ENCODE measurements around the gene UBE2E2. TPM values are rescaled to one million over a fixed set of nuclear protein-coding genes. Genes with fewer than 3 reads are reported as not detected.

UBE2E2 gene
- total RNA-seq, 1 experiment from 2014 or later = 38.6 TPM

DNA sequence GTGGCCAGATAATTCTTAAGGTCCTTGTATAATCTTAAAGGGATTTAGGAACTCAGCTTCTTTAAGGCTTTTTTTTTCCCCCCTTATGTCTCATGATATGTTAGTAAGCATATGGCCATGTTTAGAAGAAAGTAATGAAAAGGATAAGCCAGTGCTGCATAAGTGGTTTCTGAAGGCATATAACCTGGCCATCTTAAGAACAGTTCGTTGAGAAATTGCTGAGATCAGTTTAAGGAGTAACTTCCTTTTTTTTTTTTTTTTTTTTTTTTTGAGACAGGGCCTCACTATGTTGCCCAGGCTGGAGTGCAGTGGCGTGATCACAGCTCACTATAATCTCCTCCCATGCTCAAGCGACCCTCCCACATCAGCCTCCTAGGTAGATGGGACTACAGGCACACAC, 51.7 kb downstream of the UBE2E2 start:
- no peak overlapping the region for H2BK12ac ChIP-seq (ENCODE audit: insufficient read length, low read depth, low read length)
- peaks cover 3% of the 10 kb centered on the region; the same call in 1 of the 2 replicates for H3K79me2 ChIP-seq (ENCODE audit: insufficient read depth, low read length)
- H2BK5ac ChIP-seq (ENCODE audit: insufficient read length, low read length) = no peak overlapping the region
- no CpG with 5 or more reads among the region's 3 CpGs for WGBS (ENCODE audit: extremely low coverage, insufficient read length, low lambda C conversion rate)
- no peak overlapping the region for H2AFZ ChIP-seq (ENCODE audit: low read length)
- no peak overlapping the region for H3K4ac ChIP-seq (ENCODE audit: low read depth, low read length)
- no peaks in the 10 kb centered on the region for H3K9me3 ChIP-seq (ENCODE audit: control insufficient read depth, low read depth, low read length)
- no peak overlapping the region for H3K14ac ChIP-seq (ENCODE audit: insufficient read depth, low read length)
- no peak for DNase-seq
- no peak overlapping the region for H3K27ac ChIP-seq (ENCODE audit: insufficient read length, low read depth, low read length)
- no peak overlapping the region for H4K5ac ChIP-seq (ENCODE audit: insufficient read length, low read depth, low read length)
- H2BK20ac ChIP-seq (ENCODE audit: low read depth, low read length, poor library complexity, severe bottlenecking) = no peak overlapping the region
- no peak overlapping the region for H3K9ac ChIP-seq (ENCODE audit: extremely low read depth, insufficient read length, low read length)
- no peak overlapping the region for H2AK5ac ChIP-seq (ENCODE audit: insufficient read length, low read length)
- H4K8ac ChIP-seq (replicated peaks; ENCODE audit: insufficient read length, low read depth, low read length) = no peak overlapping the region
- H3K4me1 ChIP-seq (ENCODE audit: insufficient read depth, low read length) = no peaks in the 10 kb centered on the region
- Mint-ChIP-seq H3K27me3 (ENCODE audit: low read depth) (no peaks in the 10 kb centered on the region), H3K4me3 (no peak overlapping the region), H3K9me3 (no peaks in the 10 kb centered on the region; a peak in 1 of 5 replicates), H3K4me1 (peaks cover 4% of the 10 kb centered on the region in 2 experiments; a peak in 2 of 4 replicates), H3K36me3 (ENCODE audit: insufficient read depth in 1 of 3, low read depth in 3 of 3) (peaks cover 0 to 6% (median 0%) of the 10 kb centered on the region in 3 experiments; a peak in 3 of 7 replicates), H3K27ac (peak overlapping the region in 1 of 3 experiments; percentile 3; a peak in 1 of 7 replicates)
- H2BK120ac ChIP-seq (ENCODE audit: low read depth, low read length, poor library complexity, severe bottlenecking) = no peak overlapping the region
- no peak overlapping the region for H4K91ac ChIP-seq (ENCODE audit: insufficient read length, low read depth, low read length)
- H3K27me3 ChIP-seq (ENCODE audit: insufficient read depth, low read length) = no peaks in the 10 kb centered on the region
- no peaks in the 10 kb centered on the region for H4K20me1 ChIP-seq (ENCODE audit: control insufficient read depth, insufficient read depth, insufficient read length)
- no peaks in the 10 kb centered on the region for H3K79me1 ChIP-seq (ENCODE audit: insufficient read depth, low read depth, low read length, poor library complexity, severe bottlenecking)
- no peak overlapping the region for H3K56ac ChIP-seq (ENCODE audit: insufficient read length, low read depth, low read length)
- H2BK15ac ChIP-seq (ENCODE audit: low read depth, low read length) = no peak overlapping the region
- no peak overlapping the region for H3K4me2 ChIP-seq (ENCODE audit: insufficient read depth, insufficient read length, low read length)
- no peak overlapping the region for H3T11ph ChIP-seq (ENCODE audit: low read length)
- no peaks in the 10 kb centered on the region for H3K23me2 ChIP-seq (ENCODE audit: insufficient read length, low read depth, low read length, poor library complexity, severe bottlenecking)
- TF ChIP-seq, protein P1, sequence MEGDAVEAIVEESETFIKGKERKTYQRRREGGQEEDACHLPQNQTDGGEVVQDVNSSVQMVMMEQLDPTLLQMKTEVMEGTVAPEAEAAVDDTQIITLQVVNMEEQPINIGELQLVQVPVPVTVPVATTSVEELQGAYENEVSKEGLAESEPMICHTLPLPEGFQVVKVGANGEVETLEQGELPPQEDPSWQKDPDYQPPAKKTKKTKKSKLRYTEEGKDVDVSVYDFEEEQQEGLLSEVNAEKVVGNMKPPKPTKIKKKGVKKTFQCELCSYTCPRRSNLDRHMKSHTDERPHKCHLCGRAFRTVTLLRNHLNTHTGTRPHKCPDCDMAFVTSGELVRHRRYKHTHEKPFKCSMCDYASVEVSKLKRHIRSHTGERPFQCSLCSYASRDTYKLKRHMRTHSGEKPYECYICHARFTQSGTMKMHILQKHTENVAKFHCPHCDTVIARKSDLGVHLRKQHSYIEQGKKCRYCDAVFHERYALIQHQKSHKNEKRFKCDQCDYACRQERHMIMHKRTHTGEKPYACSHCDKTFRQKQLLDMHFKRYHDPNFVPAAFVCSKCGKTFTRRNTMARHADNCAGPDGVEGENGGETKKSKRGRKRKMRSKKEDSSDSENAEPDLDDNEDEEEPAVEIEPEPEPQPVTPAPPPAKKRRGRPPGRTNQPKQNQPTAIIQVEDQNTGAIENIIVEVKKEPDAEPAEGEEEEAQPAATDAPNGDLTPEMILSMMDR (conservative IDR thresholded peaks at IDR 0.05) = no peak
- no peak overlapping the region for H3K23ac ChIP-seq (ENCODE audit: insufficient read length, low read depth, low read length)
- H3K18ac ChIP-seq (ENCODE audit: insufficient read length, low read depth, low read length) = no peak overlapping the region

Data from H9 (cell line).